ENCODE measurements around the gene HDC. TPM values are rescaled to one million over a fixed set of nuclear protein-coding genes. Genes with fewer than 3 reads are reported as not detected.

Gene HDC
- total RNA-seq, 1 experiment from 2014 or later: not detected

GRCh38 chr15:50295966-50296365 is 30.4 kb upstream of the HDC start:
- BruUV-seq (replicated peaks): no TSS peak
- H3K36me3 ChIP-seq (ENCODE audit: control insufficient read depth in 1 of 2, insufficient read depth in 2 of 2, low read length in 2 of 2): peaks cover under 1 to 4% of the 10 kb centered on the region in 2 experiments; a peak in 1 of 4 replicates

More at GRCh38 chr15:50295966-50296365, 30.4 kb upstream of the HDC start:
- TF ChIP-seq CBX3 (IDR thresholded peaks at IDR 0.05; ENCODE audit: low read depth) (no peak), REST (IDR thresholded peaks at IDR 0.05; ENCODE audit: low read depth) (no peak), CEBPB (IDR thresholded peaks at IDR 0.05; ENCODE audit: low read depth) (no peak)
- no peak overlapping the region for H3K4me3 ChIP-seq (replicated peaks in 1 of 2; ENCODE audit: low read depth in 1 of 2, low read length in 2 of 2)
- H3K9ac ChIP-seq (ENCODE audit: low read length): no peak overlapping the region
- H3K27ac ChIP-seq (ENCODE audit: low read depth, low read length): no peak overlapping the region
- no peaks in the 10 kb centered on the region; the same call in 1 of the 2 replicates for H3K79me2 ChIP-seq (ENCODE audit: insufficient read depth, low read length)
- ChIA-PET POLR2A (no interaction called here), CTCF (interaction anchor here (1.8 kb wide), 1 partner anchor 20 kb away, joined by 7 read pairs; no protein-coding TSS in a partner anchor), RAD21 (ENCODE audit: low non-redundant PET in 1 of 2, low total read pairs in 2 of 2, uncharacterized antibody in 2 of 2, unreplicated experiment in 2 of 2) (no interaction called here)
- no peaks in the 10 kb centered on the region for H3K9me2 ChIP-seq (ENCODE audit: insufficient read depth)
- H3K4me1 ChIP-seq (ENCODE audit: control insufficient read depth in 1 of 2, insufficient read depth in 2 of 2, low read length in 2 of 2): no peaks in the 10 kb centered on the region
- intact Hi-C loops (cut with micrococcal nuclease): no loop called here
- H3K9me3 ChIP-seq (ENCODE audit: control insufficient read depth in 1 of 2, insufficient read depth in 1 of 2, low read depth in 1 of 2, low read length in 2 of 2): no peaks in the 10 kb centered on the region
- ATAC-seq (no peak), DNase-seq (ENCODE audit: low read depth, low spot score) (no peak)
- no peak overlapping the region for H2AFZ ChIP-seq (ENCODE audit: low read depth, low read length, poor library complexity, severe bottlenecking)
- H3K27me3 ChIP-seq (ENCODE audit: insufficient read depth, low read length): no peaks in the 10 kb centered on the region
- no peaks in the 10 kb centered on the region for H4K20me1 ChIP-seq (ENCODE audit: insufficient read depth)
- H3K4me2 ChIP-seq (ENCODE audit: low read length): no peak overlapping the region
